Measurements from ENCODE around the gene SEPTIN8.

Gene SEPTIN8

GRCh38 chr5:132779961-132780360 lies 2.9 kb upstream of the SEPTIN8 start:
- DNase-seq: no peak

DNA sequence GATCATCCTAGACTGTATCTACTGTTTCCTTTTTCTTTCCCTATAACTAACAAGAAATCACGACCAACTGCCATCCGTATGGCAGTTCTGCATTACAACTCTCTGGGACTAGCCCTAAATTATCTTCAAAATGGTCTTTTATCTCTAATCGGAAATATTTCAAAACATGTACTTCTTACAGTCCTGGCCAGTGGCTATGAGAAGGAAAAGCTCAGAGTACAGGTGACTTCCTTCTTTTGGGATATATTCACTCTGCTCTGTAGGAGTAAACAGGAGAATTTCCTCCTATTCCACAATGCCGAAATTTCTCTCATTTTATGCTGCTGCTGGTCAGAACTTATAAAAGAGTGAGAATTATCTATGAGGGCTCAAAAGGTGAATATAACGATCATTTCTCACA lies 1.8 kb upstream of the SEPTIN8 start:
- no peak for DNase-seq

DNA sequence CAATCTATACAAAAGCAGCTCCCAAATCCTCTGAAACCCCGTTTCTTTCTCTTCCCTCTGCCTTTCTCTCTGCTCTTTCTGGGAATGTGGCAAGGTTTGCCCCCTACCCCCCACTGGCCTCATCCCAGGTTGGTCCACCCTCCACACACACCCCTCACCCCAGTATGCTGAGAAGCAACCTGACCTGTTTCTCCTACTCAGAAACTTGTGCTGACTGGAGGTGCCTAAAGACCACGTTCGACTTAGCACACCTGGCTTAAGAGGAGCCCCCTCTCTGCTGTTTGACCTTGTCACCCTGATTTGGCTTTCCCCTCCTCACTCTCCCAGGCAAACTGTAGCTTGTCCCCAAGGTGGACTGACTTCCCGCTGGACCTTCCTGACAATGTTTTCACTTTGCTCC lies 1.1 kb upstream of the SEPTIN8 start:
- DNase-seq: no peak

GRCh38 chr5:132776938-132777208 lies 166 bp downstream of the SEPTIN8 start:
- no peak for DNase-seq

GRCh38 chr5:132776131-132776937 lies 705 bp downstream of the SEPTIN8 start:
- DNase-seq: no peak

GRCh38 chr5:132775476-132775961 lies 1.5 kb downstream of the SEPTIN8 start:
- no peak for DNase-seq

DNA sequence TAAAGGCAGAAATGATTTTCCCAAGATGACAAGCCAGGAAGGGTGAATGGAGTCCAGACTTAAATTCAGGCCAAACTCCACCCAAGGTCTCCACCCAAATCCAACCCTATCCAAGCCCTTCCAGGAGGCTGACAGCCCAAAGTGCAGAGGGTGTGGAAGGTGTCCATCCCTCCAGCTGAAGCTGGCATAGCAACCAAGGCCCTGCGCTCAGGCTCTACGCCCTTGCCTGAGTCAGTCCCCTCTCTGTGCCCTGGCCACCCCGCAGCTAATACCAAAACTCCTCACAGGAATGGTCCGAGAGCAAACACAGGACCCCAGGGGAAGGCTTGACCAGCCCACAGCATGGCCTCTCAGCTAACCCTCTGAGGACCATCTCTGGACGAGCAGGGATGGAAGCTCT lies 2.1 kb downstream of the SEPTIN8 start:
- DNase-seq: no peak

DNA sequence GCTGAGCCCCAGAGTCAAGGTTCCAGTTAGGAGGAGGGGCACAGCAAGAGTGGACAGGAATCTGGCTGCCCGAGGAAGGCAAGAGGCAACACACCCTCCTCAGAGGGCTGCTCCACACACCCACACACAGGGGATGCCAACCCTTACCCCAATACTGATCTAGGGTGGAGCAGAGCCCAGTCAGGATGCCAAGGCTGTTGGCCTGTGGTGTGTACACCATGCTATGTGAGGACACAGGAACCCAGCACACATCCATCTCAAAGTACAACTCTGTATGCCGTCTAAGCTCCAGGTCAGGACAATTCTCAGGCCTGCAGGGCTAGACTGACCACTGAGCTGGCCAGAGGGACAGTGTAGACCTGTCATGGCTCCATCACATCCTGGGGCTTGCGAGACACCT lies 2.6 kb downstream of the SEPTIN8 start:
- DNase-seq: no peak

DNA sequence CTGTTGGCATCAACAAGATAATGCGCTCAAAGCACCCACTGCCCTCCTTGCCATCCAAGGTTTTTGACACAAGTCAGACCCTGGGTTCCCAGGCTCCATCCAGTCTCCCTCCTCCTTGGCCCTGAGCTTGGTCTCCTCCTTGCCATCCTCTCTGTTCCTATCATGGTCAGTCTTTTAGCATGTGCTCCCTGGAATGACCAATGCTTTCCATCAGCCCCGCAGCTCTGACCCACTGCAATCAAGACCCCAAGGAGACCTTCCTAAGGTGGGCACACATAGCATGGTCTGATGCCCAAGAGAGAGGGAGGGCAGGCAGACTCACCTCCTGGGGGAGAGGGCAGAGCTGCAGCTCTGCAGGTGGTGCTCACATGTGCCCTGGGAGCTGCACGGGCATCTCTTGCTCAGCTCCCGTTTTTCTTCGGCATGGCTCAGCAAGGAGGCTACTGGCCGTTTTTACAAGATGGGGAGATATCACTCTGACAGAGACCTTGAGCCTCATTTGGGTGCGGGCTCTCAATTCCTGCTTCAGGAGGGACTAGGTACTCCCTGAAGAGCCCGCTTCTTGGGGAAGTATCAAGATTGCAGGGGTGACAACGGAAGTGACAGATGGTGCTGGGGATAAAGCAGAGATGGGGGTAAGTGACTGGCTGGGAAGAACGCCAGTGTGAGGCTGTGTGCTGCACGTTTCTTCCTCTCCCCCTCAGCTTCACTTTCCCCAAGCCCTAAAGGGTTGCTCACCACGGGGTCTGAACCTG lies 3.3 kb downstream of the SEPTIN8 start:
- DNase-seq: no peak

DNA sequence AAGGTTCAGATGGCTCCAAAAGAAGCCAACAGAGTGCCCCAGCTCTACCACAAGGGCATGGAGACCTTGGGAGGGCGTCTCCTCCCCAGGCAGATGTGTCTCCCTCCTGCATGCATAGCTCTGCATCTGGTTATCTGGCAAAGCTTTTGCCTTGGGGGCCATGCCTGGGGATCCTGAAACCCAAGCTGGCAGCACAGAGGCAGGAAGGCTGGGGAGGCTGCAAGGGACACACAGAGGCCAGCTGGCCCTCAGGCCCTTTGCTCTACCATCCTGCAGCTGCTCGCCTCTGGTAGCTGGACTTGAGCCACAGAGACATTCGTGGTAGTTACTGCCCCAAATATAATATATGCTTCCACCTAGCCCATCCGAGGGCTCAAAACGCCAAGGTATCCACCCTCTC lies 3.9 kb downstream of the SEPTIN8 start:
- no peak for DNase-seq

DNA sequence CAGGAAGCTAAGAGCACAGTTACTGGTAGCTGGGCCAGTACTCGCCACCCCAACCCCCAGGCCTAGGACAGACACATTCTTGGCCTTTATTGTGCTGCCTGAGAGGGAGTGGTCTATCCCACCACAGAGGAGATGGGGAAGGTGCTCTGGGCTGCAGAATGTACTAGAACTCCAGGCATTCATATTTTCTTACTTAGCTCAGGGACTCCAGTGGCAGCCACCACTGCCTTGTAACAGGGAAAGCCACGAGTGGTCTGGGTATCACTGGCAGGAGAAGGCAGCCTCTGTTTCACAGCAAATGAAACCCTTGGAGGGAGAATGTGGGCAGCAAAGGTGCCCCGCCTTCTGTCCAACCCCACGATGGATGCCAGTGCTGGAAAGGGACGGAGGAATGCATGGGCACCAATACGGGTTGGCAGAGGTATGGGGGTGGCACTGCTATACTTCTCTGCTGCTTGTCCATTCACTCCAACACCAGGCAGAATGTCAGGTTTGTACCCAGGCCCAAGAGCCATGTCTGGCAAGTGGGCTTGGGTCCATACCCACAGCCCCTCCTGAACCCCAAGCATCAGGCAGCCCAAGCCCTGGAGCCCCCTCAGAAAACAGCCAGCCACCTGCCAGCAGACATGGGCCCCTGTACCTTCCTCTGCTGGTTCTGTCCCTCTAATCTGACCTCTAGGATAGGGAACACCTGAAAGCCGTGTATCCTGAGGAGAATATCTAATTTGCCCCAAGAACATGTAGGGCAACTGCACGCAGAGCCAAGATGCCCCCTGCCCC lies 4.6 kb downstream of the SEPTIN8 start:
- DNase-seq: no peak

DNA sequence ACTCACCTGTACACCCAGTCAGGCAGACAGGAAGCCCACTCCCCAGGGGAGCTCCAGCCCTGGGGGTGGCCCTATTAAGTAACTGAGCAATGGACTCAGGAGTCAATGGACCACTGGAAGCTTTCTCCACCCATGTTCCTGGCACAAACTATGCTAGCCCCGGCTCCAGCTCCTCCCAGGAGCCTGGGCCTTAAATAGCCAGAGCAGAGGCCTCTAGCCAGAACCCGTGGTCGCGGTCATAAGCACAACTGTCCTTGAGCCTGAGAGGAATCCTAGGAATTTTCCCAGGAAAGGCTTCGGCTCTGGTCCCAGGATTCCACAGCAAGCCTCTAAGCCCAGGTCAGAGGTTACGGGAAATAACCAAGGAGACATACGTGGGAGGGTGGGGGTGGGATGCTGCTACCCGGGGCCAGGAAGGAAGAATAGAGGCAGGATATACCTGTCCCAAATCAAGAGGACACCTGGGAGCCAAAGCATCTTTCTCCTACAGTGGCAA lies 5.5 kb downstream of the SEPTIN8 start:
- no peak for DNase-seq

DNA sequence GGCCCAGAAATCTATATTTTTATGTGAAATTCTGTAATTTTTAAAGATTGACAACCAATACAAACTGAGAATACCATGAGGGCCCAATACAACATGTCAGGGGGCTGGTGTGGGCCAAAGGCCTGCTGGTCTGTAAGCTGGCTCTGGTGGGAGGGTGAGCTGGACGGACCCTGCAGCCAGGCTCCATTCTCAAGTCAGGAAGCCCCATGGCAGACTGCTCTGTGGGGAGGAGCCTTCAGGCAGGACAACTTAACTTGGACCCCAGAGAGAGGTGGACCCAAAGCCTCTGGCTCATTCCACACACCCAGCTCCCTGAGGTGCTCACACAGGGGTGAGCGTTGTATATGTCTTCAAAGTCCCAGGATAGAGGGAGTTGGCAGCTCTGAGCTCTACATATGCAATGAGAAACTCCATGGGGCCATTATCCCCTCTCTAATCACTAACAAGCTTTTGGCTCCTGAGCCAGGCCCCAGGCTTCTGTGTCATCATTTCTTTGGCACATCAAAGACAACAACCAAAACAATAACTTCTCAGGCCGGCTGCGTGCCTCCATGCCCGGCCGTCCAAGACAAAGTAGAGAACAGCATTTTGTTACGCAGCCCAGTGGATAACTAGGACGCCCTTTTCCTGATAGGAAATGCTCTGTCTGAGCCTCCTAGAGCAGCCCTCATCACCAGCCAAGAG lies 6.4 kb downstream of the SEPTIN8 start:
- DNase-seq: no peak

- no peak for DNase-seq
These were observed 8.6 kb downstream of the SEPTIN8 start for GRCh38 chr5:132768485-132768868.

DNA sequence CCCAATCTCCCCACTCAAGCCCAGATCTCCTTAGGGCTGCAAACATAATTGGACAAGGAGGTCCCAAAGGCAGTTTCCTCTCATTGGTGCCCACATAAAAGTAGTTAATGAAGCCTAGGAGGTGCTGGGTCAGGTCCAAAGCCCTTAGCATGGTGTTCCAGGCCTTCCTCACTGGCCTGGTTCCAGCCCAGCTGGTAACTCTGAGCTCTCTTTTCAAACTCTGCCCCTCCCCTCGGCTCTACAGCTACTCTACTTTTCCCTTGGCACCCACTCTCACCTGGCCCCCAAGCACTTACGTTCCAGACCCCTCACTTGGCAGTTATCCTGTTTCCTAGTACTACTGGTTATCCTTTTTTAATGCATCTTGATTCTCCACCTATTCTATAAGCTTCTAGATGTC lies 9.9 kb downstream of the SEPTIN8 start:
- no peak for DNase-seq

DNA sequence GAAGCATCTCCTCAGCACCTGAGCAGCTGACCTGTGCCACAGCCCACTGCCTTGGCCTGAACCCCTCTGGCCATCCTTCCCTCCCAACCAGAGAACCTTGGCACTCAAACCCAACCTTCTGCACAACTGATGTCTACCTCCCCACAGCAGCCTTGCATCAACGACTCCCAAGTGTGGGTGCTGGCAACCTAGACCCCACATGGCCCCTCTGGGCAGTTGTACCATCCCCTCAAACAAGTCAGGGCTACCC lies 10.3 kb downstream of the SEPTIN8 start:
- DNase-seq: no peak

GRCh38 chr5:132766020-132766805 lies 10.8 kb downstream of the SEPTIN8 start:
- no peak for DNase-seq

GRCh38 chr5:132765311-132766019 lies 11.6 kb downstream of the SEPTIN8 start:
- DNase-seq: no peak

GRCh38 chr5:132764671-132765238 lies 12.3 kb downstream of the SEPTIN8 start:
- no peak for DNase-seq

- DNase-seq: no peak
These were observed 13.0 kb downstream of the SEPTIN8 start for GRCh38 chr5:132764051-132764450.

Data from activated gamma-delta T cell (primary cell).